ENCODE results near the gene SMG6.

DNA sequence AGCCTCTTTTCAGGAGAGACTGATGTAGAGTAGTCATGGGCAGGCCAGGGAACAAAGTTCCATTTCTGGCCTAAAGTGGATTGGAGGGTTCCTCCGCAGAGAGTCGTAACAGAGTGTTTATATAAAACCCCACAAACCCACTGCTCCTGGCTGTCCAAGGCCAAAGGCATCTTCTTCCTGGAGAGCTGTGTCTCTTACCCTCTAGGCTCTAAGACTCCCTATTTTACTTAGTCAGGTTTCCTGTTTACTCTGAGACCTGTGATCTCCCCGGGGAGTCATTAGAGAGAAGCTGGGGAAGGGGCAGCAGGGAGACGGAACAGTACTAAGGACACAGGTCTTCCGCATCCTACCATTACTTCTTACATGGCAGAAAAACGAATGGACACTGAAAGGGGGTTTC lies 179.2 kb downstream of the SMG6 start:
- TF ChIP-seq, protein P1, sequence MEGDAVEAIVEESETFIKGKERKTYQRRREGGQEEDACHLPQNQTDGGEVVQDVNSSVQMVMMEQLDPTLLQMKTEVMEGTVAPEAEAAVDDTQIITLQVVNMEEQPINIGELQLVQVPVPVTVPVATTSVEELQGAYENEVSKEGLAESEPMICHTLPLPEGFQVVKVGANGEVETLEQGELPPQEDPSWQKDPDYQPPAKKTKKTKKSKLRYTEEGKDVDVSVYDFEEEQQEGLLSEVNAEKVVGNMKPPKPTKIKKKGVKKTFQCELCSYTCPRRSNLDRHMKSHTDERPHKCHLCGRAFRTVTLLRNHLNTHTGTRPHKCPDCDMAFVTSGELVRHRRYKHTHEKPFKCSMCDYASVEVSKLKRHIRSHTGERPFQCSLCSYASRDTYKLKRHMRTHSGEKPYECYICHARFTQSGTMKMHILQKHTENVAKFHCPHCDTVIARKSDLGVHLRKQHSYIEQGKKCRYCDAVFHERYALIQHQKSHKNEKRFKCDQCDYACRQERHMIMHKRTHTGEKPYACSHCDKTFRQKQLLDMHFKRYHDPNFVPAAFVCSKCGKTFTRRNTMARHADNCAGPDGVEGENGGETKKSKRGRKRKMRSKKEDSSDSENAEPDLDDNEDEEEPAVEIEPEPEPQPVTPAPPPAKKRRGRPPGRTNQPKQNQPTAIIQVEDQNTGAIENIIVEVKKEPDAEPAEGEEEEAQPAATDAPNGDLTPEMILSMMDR (IDR thresholded peaks at IDR 0.05), result no peak
- TF ChIP-seq ZFX (IDR thresholded peaks at IDR 0.05; ENCODE audit: borderline replicate concordance), result no peak

Measured in 22Rv1 (cell line).